Stimulated activated CD4-positive, alpha-beta T cell treated with anti-CD3 and anti-CD28 coated beads, Interleukin-1b, Interleukin-23, amount 100 ng/mL, for 48 hours (primary cell): Measurements from ENCODE around the gene ZDHHC14.
"Not testable (repeated sequence)": the region's sequence is repeated elsewhere in the genome, so short reads cannot be mapped to it uniquely, and the experiment has no call there.

Experiments used
- DNase-seq: peaks from one replicate; pipeline ENCODE4 v3.0.0-alpha.2; 2020

Gene ZDHHC14

DNA sequence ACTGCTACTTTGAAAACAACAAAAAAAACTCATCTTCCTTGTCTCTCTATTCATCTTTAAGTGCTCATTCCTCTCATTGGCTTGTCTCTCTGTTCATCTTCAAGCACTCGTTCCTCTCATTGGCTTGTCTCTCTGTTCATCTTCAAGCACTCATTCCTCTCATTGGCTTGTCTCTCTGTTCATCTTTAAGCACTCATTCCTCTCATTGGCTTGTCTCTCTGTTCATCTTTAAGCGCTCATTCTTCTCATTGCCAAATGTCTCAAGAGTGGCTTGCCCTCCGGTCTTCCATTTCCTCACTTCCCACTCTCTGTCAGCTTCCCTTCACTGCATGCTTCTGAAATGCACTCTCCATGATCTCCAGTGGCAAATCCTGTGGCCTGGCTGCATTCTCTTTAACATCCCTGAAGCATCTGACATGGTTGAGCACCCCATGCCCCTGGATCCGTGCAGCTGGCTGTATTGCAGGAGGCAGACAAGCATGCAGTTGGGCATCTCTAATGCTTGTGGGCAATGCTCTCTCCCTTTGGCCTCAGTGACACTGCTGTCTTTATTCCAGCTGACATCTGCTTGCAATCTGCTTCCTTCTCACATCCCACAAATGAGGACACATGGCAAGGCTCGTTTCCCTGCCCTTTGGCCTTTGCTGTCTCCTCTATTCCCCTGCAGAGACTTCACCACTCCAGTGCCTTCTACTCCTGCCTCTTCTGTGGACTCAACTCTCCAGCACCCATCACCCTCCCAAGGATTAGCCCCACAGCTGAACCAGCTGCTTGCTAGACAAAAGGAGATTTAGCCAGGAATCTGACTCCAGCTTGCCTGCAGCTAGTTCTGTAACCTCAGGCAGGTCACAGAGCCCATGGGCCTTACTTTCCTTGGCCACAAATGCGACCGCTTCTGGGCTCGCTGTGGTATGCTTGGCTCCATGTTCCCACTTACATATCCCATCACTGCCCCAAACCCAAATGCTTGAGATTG lies 298.9 kb downstream of the ZDHHC14 start:
- no peak for DNase-seq

DNA sequence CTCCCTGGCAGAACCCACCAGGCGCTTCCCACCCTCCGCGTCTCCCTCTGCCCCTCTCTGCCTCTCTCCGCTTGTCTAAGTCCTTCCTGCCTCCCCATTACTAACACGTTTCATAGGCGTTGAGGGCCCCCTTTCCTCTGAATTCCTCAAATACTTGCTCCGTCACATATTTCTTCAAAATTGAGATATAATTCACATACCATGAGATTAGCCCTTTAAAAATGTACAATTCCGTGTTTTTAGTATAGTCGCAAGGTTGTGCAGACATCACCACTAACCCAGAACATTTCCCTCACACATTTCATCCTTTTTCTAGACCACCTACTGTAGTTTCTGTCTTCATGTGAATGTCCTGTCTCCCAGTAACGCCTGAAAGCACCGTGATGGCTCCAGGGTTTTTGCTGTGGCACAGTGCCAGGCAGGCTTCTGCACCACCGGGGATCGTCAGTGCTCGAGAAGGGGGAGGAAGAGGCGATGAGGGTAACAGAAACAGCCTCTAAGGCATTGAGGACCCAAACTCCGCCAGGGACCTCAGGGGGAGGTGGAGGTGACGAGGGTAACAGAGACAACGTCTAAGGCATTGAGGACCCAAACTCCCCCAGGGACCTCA lies 300.2 kb downstream of the ZDHHC14 start:
- DNase-seq = no peak

GRCh38 chr6:157682856-157683481 lies 302.0 kb downstream of the ZDHHC14 start:
- DNase-seq = no peak

DNA sequence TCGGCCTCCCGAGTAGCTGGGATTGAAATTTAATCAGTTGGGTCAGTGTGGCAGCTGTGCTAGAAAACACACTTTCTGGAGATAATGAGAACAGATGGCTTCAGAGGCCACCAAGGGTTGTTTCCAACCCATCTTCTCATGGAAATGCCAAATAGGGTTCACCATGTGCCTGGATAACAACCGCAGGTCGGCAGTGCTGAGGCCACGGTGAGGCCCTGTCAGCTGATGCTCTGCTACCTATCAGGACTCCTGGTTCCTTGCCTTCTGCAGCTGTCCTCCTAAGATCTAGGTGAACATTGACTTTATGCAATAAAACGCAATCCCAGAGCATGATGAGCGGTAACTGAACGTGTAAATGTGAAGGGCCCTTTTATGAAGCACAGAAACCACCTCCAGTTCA lies 302.7 kb downstream of the ZDHHC14 start:
- no peak for DNase-seq

DNA sequence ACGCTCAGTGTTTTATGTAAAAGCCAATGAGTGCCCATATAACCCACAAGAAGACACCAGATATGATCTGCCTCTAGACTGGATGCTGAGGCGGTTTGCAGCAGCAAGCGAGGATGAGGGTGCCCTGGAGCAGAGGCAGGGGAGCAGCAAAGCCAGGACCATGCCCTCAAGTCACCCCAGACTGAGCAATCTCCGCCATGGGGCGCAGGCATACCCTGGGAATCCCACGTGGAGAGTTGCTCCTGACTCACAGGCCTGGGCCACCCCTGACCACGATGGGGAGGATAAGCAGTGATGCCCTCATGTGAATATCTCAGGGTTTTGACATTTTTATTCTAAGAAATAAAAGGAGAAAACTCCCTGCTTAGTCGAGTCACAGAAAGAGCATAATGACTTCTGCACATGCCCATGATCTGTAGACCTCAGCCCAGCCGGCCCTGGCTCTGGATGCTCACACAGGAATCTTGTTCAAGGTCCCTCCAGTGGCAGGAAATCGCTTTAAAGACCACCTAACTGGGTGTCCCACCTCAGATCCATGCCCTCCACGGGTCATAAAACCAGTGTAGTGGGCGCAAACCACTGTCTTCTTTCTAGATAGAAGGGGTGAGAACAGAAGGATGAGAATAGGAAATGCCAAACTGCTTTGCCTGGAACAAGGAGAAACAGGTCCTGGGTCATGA lies 303.8 kb downstream of the ZDHHC14 start:
- DNase-seq = no peak

DNA sequence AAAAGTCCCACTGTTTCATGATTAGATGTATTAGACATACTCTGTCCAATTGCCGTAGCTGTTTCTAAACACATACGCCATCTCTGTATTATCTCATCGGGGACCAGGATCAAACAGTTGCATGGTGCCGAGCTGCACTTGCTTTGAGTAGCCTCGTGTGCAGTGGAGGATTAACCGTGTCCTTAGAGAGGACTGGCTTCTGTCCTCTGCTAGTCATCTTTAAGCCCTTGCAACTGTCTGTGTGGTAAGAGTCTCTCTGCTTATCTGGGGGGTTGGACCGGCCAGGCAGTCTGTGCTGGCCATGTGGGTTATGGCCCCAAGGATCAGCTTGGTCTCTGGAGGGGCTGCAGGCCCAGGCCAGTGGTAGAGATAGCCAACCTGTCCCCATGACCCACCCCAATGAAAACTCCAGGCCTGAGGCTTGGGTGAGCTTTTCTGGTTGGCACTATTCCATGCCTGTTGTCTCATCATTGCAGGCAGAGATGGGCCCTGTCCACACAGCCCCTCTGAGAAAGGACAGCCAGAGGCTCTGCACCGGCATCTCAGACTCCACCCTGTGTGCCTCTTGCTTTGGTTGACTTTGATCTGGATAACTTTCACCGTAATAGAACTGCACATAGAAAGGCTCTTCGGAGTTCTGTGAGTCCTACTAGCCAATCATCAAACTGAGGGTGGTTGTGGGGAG lies 304.7 kb downstream of the ZDHHC14 start:
- no peak for DNase-seq

GRCh38 chr6:157688275-157688959 lies 307.4 kb downstream of the ZDHHC14 start:
- no peak for DNase-seq

DNA sequence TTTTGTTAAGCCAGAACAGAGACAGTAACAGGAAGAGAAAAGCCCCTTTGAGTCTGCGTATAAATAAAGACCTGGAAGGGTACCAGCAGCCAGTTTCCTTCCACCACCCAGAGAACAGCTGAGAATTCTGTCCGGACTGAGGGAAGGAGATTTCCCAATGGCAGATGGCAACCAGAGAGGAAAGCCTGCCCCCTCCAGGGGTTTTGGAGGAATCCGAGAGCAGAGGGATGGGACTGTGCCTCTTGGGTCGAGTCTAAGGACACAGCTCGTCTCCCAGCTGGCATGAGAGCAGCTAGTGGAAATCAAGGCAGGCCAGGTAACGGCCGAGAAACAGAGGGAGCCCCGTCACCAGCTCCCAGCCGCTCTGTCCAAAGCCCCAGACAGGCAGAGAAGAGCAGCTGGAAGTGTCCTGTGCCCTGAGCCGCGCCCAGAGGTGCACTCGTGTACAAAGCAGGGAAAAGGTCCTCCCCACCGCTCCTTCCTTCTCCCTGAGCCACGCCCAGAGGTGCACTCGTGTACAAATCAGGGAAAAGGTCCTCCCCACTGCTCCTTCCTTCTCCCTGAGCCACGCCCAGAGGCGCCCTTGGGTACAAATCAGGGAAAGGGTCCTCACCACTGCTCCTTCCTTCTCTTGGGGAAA lies 308.1 kb downstream of the ZDHHC14 start:
- DNase-seq = no peak

- no peak for DNase-seq
These were observed 308.9 kb downstream of the ZDHHC14 start for GRCh38 chr6:157689875-157690274.

GRCh38 chr6:157690441-157691210 lies 309.6 kb downstream of the ZDHHC14 start:
- DNase-seq = no peak

DNA sequence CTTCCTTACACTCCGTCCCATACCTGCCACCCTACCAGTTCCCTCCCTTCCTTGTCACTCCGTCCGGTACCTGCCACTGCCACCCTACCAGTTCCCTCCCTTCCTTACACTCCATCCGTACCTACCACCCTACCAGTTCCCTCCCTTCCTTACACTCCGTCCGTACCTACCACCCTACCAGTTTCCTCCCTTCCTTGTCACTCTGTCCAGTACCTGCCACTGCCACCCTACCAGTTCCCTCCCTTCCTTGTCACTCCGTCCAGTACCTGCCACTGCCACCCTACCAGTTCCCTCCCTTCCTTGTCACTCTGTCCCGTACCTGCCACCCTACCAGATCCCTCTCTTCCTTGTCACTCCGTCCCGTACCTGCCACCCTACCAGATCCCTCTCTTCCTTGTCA lies 310.6 kb downstream of the ZDHHC14 start:
- DNase-seq = not testable (repeated sequence)

DNA sequence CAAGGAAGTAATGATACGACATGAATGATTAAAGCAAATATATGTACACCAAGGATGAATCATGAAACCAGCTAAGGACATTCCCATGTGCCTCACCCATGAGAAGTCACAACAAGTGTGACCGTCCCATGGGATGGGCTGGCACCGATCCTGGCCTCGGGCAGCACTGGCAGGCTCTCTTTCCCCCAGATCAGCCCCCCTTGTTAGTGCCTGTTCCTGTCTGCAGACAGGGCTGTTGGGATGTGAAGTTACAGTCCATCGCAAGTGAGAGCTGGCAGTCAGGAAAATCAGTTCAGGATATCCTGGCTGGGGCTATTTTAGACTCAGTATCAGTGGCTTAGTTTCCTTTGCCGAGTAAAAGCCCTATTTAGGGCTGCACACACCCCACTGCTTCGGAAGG lies 312.9 kb downstream of the ZDHHC14 start:
- no peak for DNase-seq

GRCh38 chr6:157695301-157696040 lies 314.5 kb downstream of the ZDHHC14 start:
- DNase-seq = no peak

DNA sequence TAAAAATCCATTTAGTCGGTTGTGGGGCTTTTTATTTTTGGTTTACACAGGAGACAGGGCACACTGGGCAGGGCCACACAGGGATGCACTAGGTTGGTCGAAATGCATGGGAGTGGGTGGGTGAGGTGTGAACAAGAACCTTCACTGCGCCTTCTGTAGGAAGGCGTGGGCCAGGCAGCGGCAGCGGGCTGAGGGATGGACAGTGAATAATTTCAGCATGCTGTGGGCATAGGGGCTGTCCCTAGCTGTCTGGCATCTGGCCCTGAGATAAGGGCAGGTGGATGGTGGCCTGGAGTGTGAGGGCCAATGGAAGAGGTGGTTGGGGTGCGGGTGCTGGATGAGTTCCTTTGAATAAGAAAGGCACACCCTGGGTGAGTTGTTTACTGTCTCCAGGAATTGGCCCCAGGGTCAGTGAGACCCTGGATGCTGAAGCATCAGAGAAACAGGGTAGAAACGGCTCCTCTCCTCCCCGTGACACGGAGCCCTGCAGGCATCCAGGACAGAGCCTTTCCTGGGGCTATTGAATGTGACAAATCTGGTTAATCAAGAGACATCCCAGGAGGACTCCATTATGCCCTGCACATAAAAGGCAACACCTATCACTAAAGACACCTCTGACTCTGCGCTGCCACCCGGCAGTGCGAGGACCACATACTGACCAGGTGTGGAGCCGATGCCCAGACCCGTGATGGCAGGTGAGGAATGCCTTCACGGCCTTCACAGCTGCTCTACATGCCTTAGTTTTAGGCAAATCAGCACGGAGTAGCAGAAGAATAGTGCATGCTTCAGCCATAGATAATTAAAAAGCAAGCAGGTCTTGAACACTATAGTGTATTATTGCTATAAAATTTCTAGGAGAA lies 319.0 kb downstream of the ZDHHC14 start:
- no peak for DNase-seq

DNA sequence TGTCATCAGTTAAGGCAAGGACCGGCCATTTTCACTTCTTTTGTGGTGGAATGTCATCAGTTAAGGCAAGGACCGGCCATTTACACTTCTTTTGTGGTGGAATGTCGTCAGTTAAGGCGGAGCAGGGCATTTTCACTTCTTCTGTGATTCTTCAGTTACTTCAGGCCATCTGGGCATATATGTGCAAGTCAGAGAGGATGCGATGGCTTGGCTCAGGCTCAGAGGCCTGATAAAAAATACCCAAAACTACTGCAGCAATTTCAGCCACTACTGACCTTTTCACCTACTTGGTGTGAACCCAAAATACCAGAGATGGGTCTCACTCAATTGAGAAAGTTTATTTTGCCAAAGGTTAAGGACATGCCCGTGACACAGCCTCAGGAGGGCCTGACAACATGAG lies 325.4 kb downstream of the ZDHHC14 start:
- DNase-seq = not testable (repeated sequence)

- DNase-seq = no peak
These were observed 325.9 kb downstream of the ZDHHC14 start for GRCh38 chr6:157706883-157707282.

DNA sequence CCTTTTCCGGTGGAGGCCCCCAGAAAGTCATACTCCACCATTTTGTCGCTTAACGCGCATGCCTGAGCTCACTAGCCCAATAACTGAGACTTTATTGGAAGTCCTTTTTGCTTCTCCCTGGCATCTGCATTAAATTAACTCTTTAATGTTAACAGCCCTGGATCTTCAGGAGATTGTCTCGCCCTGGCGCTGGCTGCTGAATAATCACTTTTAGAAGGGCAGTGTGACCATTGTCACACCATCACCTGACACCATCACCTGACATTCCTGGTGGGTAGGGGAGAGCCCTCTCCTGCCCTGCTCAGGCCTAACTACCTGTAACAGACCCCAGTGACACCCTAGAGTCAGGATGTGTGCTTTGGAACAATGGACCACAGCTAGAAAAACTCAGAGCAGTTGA lies 326.6 kb downstream of the ZDHHC14 start:
- DNase-seq = no peak

GRCh38 chr6:157708239-157708638 lies 327.2 kb downstream of the ZDHHC14 start:
- DNase-seq = no peak

GRCh38 chr6:157708933-157709332 lies 327.9 kb downstream of the ZDHHC14 start:
- no peak for DNase-seq
